Keratinocyte (primary cell): ENCODE results near the gene MAP1LC3A. TPM values are rescaled to one million over a fixed set of nuclear protein-coding genes. Genes with fewer than 3 reads are reported as not detected.

Experiments used
- DNase-seq: peaks from one replicate; pipeline ENCODE4 v3.0.0-alpha.2; 2011; ENCODE audit warnings: low read depth, missing footprints, low spot score
- FAIRE-seq: peaks from 2 replicates; lab custom pipeline; 2011; peaks lifted over from hg19 to GRCh38; lab: Jason Lieb, UNC
- H2AFZ ChIP-seq: 2 replicates; pipeline ENCODE4 v1.6.0; 2012; ENCODE audit warnings: low read length, control low read depth, inconsistent platforms; ENCODE audit not compliant: control insufficient read depth
- H3K27ac ChIP-seq: 2 replicates; pipeline ENCODE4 v1.5.1; 2011; ENCODE audit warnings: low read length; ENCODE audit not compliant: control insufficient read depth, insufficient read depth
- H3K27me3 ChIP-seq: 3 replicates; pipeline ENCODE4 v1.6.0; 2011; ENCODE audit warnings: low read length; ENCODE audit not compliant: control insufficient read depth, insufficient read depth; ENCODE audit errors: extremely low read depth
- H3K36me3 ChIP-seq, 2 experiments: 2 replicates in 1 of 2; 3 replicates in 1 of 2; pipeline ENCODE4 v1.5.1; 2011; ENCODE audit warnings: low read length in 2 of 2, mild to moderate bottlenecking in 1 of 2; ENCODE audit not compliant: control insufficient read depth in 2 of 2, insufficient read depth in 2 of 2; ENCODE audit errors: extremely low read depth in 1 of 2
- H3K4me1 ChIP-seq: 3 replicates; pipeline ENCODE4 v1.5.1; 2011; ENCODE audit warnings: low read length; ENCODE audit not compliant: control insufficient read depth, insufficient read depth; ENCODE audit errors: extremely low read depth
- H3K4me2 ChIP-seq: 3 replicates; pipeline ENCODE4 v1.6.0; 2011; ENCODE audit warnings: low read depth, low read length; ENCODE audit not compliant: control insufficient read depth, insufficient read depth; ENCODE audit errors: extremely low read depth
- H3K4me3 ChIP-seq, 3 experiments: fragments of 200-600 bp in 1 of 3; sonication (generic) in 1 of 3; 2 replicates in 2 of 3; 3 replicates in 1 of 3; pipeline ENCODE4 v1.5.1; 2011 to 2016; ENCODE audit warnings: low read length in 3 of 3, mild to moderate bottlenecking in 3 of 3, control low read depth in 2 of 3, inconsistent platforms in 1 of 3, low read depth in 1 of 3, mixed read lengths in 1 of 3, mixed run types in 1 of 3, moderate library complexity in 1 of 3; ENCODE audit not compliant: control insufficient read depth in 2 of 3, insufficient read depth in 2 of 3; ENCODE audit errors: extremely low read depth in 1 of 3
- H3K79me2 ChIP-seq: 2 replicates; pipeline ENCODE4 v1.6.0; 2012; ENCODE audit warnings: low read length; ENCODE audit not compliant: control insufficient read depth, insufficient read depth
- H3K9ac ChIP-seq: 3 replicates; pipeline ENCODE4 v1.6.0; 2011; ENCODE audit warnings: low read length; ENCODE audit not compliant: control insufficient read depth, insufficient read depth; ENCODE audit errors: extremely low read depth
- H3K9me1 ChIP-seq: 3 replicates; pipeline ENCODE4 v1.6.0; 2011; ENCODE audit warnings: low read length; ENCODE audit not compliant: control insufficient read depth, insufficient read depth; ENCODE audit errors: extremely low read depth
- H3K9me3 ChIP-seq: 2 replicates; pipeline ENCODE4 v1.5.1; 2012; ENCODE audit warnings: low read depth, low read length; ENCODE audit not compliant: control insufficient read depth
- H4K20me1 ChIP-seq: 3 replicates; pipeline ENCODE4 v1.6.0; 2011; ENCODE audit warnings: low read length; ENCODE audit not compliant: control insufficient read depth, insufficient read depth; ENCODE audit errors: extremely low read depth
- EZH2 ChIP-seq: IDR thresholded peaks from one replicate; pipeline ENCODE4 v1.6.1; 2012; ENCODE audit warnings: inconsistent platforms, mild to moderate bottlenecking, low read length, moderate library complexity
- dilution Hi-C: fragments of 300-500 bp; cut with MboI; formaldehyde crosslinking; loops from one replicate; pipeline ENCODE4 v1.7.0; 2020; ENCODE audit warnings: low sequenced_read_pairs; ENCODE audit not compliant: extremely low pct_ligation_motif_present
- polyA plus RNA-seq, 5 experiments: library from polyadenylated mRNA; depleted of rRNA in 3 of 5; stranded (reverse) in 3 of 5; stranded (forward) in 1 of 5; unstranded in 1 of 5; fragments of >200 nt; gene quantifications; 1 replicate in 1 of 5; 2 replicates in 3 of 5; 3 replicates in 1 of 5; pipeline versions ENCODE4 v1.2.1 to v1.2.3, GENCODE V29; 2011 to 2012; ENCODE audit warnings: missing spikeins in 2 of 5, low read depth in 1 of 5, low replicate concordance in 1 of 5
- TF ChIP-seq, protein P1 (sequence below), 3 experiments: IDR thresholded peaks in 1 of 3; conservative IDR thresholded peaks in 1 of 3; optimal IDR thresholded peaks in 1 of 3; 2 replicates in 2 of 3; 3 replicates in 1 of 3; pipeline versions ENCODE3 to v1.5.1; 2011; ENCODE audit warnings: low read length in 3 of 3, mild to moderate bottlenecking in 3 of 3, moderate library complexity in 2 of 3, control low read depth in 1 of 3, inconsistent platforms in 1 of 3; ENCODE audit not compliant: insufficient read depth in 2 of 3; ENCODE audit errors: extremely low read depth in 1 of 3

Gene MAP1LC3A
- polyA plus RNA-seq, 1 donor (not counting 4 experiments of a cell fraction or from before 2014, with no cell fraction given) = 1.7 TPM

DNA sequence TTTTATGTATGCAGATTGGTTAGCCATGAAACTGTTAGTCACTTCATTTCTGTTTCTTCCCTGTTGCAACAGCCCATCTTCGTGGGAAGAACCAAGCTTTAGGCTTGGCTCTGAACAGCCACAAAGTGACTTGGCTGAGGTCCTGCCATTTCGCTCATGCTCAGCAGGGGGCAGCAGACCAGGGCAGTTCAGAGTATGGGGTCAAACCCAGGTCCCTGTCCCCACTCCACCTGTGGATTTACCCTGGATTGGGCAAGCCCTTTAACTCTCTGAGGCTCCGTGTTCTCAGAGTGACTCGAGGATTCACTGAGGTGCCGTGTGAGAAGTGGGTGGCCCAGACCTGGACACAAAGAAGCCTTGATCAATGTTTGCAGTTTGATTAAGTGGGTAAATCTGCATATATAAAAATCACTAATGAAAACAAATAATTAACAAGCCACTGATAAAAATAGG lies 19.8 kb upstream of the MAP1LC3A start:
- peaks cover 3% of the 10 kb centered on the region for H3K9me1 ChIP-seq
- H3K27me3 ChIP-seq = no peaks in the 10 kb centered on the region
- peak; percentile 77 for FAIRE-seq
- TF ChIP-seq EZH2 = no peak
- TF ChIP-seq, protein P1, sequence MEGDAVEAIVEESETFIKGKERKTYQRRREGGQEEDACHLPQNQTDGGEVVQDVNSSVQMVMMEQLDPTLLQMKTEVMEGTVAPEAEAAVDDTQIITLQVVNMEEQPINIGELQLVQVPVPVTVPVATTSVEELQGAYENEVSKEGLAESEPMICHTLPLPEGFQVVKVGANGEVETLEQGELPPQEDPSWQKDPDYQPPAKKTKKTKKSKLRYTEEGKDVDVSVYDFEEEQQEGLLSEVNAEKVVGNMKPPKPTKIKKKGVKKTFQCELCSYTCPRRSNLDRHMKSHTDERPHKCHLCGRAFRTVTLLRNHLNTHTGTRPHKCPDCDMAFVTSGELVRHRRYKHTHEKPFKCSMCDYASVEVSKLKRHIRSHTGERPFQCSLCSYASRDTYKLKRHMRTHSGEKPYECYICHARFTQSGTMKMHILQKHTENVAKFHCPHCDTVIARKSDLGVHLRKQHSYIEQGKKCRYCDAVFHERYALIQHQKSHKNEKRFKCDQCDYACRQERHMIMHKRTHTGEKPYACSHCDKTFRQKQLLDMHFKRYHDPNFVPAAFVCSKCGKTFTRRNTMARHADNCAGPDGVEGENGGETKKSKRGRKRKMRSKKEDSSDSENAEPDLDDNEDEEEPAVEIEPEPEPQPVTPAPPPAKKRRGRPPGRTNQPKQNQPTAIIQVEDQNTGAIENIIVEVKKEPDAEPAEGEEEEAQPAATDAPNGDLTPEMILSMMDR (optimal IDR thresholded peaks at IDR 0.05 in 1 of 3, IDR thresholded peaks at IDR 0.05 in 1 of 3, conservative IDR thresholded peaks at IDR 0.05 in 1 of 3; ENCODE audit: extremely low read depth in 1 of 3, insufficient read depth in 2 of 3, low read length in 3 of 3) = peak; percentile 86 to 94 (median 89)
- no peak overlapping the region for H2AFZ ChIP-seq
- H3K4me1 ChIP-seq = no peaks in the 10 kb centered on the region
- H3K4me3 ChIP-seq = no peak overlapping the region
- no peak overlapping the region for H3K9ac ChIP-seq
- no peak for DNase-seq
- H3K27ac ChIP-seq = peak overlapping the region; percentile 13
- peaks cover 12% of the 10 kb centered on the region for H4K20me1 ChIP-seq
- H3K36me3 ChIP-seq = peaks cover 47 to 57% of the 10 kb centered on the region in 2 experiments
- H3K79me2 ChIP-seq = no peaks in the 10 kb centered on the region
- dilution Hi-C loops = no loop called here
- H3K4me2 ChIP-seq = no peak overlapping the region
- H3K9me3 ChIP-seq = no peaks in the 10 kb centered on the region

DNA sequence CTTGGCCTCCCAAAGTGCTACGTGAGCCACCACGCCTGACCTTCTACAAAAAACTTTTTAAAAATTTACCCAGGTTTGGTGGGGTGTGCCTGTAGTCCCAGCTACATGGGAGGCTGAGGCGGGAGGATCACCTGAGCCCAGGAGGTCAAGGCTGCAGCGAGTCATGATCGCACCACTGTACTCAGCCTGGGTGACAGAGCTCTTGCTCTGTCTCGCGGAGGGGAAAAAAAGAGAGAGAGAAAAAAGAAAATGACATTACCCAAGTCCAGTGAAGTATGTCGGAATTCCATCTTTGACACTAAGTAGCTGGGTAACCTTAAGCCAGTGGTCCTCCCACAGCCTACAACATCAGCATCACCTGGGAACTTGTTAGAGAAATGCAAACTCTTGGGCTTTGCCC lies 18.8 kb upstream of the MAP1LC3A start:
- dilution Hi-C loops = no loop called here
- TF ChIP-seq EZH2 = no peak
- TF ChIP-seq, protein P1 (optimal IDR thresholded peaks at IDR 0.05 in 1 of 3, IDR thresholded peaks at IDR 0.05 in 1 of 3, conservative IDR thresholded peaks at IDR 0.05 in 1 of 3; ENCODE audit: extremely low read depth in 1 of 3, insufficient read depth in 2 of 3, low read length in 3 of 3) = no peak
- no peaks in the 10 kb centered on the region for H3K4me1 ChIP-seq
- no peak overlapping the region for H3K4me3 ChIP-seq
- DNase-seq = no peak
- no peak overlapping the region for H3K4me2 ChIP-seq
- no peak overlapping the region for H3K9ac ChIP-seq
- peaks cover 3% of the 10 kb centered on the region for H3K9me1 ChIP-seq
- H3K9me3 ChIP-seq = no peaks in the 10 kb centered on the region
- no peak for FAIRE-seq
- H2AFZ ChIP-seq = no peak overlapping the region
- no peaks in the 10 kb centered on the region for H3K27me3 ChIP-seq
- no peaks in the 10 kb centered on the region for H3K79me2 ChIP-seq
- peaks cover 12% of the 10 kb centered on the region for H4K20me1 ChIP-seq
- H3K36me3 ChIP-seq = peaks cover 40 to 48% of the 10 kb centered on the region in 2 experiments
- H3K27ac ChIP-seq = no peak overlapping the region
